ENCODE results near the gene ECM1. TPM values are rescaled to one million over a fixed set of nuclear protein-coding genes. Genes with fewer than 3 reads are reported as not detected.
A peak's percentile ranks its signal among the peaks of the same experiment; 100 is the strongest.

Gene ECM1
- total RNA-seq, 1 experiment from 2014 or later: 0.95 TPM

DNA sequence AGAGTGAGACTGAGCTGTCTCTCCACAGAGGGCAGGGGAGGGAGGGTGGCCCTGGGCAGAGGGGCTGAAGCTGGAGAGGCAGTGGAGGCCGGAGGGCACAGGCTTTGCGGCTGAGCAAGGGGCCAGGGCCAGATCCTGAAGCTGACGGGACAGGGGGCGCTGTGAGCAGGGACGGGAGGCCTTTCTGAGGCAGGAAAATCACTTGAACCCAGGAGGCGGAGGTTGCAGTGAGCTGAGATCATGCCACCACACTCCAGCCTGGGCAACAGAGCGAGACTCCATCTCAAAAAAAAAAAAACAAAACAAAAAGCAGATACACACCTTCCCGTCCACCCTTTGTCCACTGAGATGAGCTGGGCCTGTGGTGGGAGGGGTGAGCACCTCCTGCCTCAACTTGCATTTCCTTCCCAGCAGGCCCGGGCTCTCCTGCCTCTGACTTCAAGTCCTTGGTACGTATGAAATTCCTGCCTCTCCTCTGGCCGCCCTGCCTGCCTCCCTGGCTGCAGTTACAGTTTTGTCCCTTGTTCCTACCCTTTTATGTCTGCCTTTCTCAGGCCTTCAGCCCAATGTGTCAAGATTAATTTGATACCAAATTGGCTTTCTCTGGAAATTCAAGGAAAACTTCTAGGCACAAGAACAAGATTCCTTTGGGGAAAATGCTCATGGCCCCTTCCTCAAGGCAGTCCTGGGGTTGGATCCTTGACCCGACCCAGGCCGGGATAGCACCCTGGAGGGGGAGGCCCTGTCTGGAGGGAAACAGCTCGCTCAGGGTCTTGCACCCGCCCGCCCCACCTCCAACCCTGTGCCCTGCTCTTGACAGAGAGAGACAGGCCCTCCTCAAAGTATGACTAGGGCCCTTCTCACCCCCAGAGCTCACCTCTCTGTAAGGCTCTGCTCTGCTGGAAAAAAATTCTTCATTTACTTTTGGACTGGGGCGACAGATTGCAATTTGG lies 30.1 kb downstream of the ECM1 start:
- peaks cover 55% of the 10 kb centered on the region for H3K4me1 ChIP-seq
- Mint-ChIP-seq H3K27ac (ENCODE audit: unreplicated experiment) (peak overlapping the region; percentile 85), H3K9me3 (ENCODE audit: unreplicated experiment) (no peaks in the 10 kb centered on the region), H3K27me3 (ENCODE audit: insufficient read depth, unreplicated experiment) (no peaks in the 10 kb centered on the region), H3K4me1 (ENCODE audit: low read depth, unreplicated experiment) (peaks cover 47% of the 10 kb centered on the region), H3K4me3 (ENCODE audit: unreplicated experiment) (no peak overlapping the region), H3K36me3 (ENCODE audit: insufficient read depth, unreplicated experiment) (peaks cover 7% of the 10 kb centered on the region)
- no peaks in the 10 kb centered on the region for H3K9me3 ChIP-seq
- H3K4me3 ChIP-seq (ENCODE audit: low read depth, low read length): no peak overlapping the region
- no peaks in the 10 kb centered on the region for H3K36me3 ChIP-seq (ENCODE audit: control insufficient read depth, insufficient read depth, low read length)
- CTCF ChIA-PET: interaction anchor here (0.5 to 1.6 kb wide), 6 partner anchors 11 to 323 kb away, joined by 3 to 6 read pairs (median 3); partner anchors contain the start of gene ADAMTSL4
- no peaks in the 10 kb centered on the region for H3K27me3 ChIP-seq (replicated peaks; ENCODE audit: control insufficient read depth, insufficient read depth, low read length)
- intact Hi-C loops (cut with micrococcal nuclease; ENCODE audit: unreplicated experiment): no loop called here
- peak; percentile 52 to 74 for DNase-seq
- TF ChIP-seq, protein P1, sequence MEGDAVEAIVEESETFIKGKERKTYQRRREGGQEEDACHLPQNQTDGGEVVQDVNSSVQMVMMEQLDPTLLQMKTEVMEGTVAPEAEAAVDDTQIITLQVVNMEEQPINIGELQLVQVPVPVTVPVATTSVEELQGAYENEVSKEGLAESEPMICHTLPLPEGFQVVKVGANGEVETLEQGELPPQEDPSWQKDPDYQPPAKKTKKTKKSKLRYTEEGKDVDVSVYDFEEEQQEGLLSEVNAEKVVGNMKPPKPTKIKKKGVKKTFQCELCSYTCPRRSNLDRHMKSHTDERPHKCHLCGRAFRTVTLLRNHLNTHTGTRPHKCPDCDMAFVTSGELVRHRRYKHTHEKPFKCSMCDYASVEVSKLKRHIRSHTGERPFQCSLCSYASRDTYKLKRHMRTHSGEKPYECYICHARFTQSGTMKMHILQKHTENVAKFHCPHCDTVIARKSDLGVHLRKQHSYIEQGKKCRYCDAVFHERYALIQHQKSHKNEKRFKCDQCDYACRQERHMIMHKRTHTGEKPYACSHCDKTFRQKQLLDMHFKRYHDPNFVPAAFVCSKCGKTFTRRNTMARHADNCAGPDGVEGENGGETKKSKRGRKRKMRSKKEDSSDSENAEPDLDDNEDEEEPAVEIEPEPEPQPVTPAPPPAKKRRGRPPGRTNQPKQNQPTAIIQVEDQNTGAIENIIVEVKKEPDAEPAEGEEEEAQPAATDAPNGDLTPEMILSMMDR (IDR thresholded peaks at IDR 0.05; ENCODE audit: insufficient read depth in 1 of 2, low read depth in 1 of 2, low read length in 1 of 2, severe bottlenecking in 1 of 2, unreplicated experiment in 1 of 2): no peak
- no TSS peak for BruUV-seq (replicated peaks)
- POLR2A ChIA-PET: interaction anchor here (0.6 to 1.2 kb wide), 5 partner anchors 12 to 41 kb away, joined by 3 to 5 read pairs (median 4); partner anchors contain the start of genes FALEC and MCL1

DNA sequence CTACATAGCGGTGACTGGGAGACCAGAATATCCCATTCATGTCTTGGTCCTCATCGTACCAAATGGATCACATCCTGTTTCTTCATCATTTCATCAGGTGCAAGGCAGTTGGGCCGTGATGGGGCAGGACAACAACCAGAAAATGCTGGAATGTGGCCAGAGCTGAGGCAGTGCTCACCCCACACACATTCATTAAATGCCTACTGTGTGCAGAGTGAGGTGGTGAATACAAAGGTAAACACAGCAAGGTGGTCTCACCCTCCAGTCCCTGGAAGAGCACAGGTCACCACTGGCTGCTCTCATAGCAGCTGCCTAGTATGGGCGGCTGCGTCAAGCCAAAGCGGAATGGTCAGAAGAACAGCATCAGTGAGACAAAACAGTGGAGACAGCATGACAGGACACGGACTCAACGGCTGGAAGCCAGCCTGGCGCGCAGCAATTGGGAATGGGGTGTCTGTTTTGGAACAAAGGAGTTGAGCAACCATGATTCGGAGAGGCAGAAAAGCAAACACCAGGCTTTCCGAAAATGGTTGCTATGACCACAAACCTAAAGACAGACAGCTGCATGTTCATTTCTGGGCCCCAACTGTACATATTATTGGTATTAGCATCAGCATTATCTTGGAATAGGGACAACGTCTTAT lies 35.7 kb downstream of the ECM1 start:
- Histone ChIP-seq H3K4me1 (peaks cover 3% of the 10 kb centered on the region), H3K36me3 (ENCODE audit: control insufficient read depth, insufficient read depth, low read length) (no peaks in the 10 kb centered on the region), H3K9me3 (no peaks in the 10 kb centered on the region), H3K4me3 (ENCODE audit: low read depth, low read length) (no peak overlapping the region), H3K27me3 (replicated peaks; ENCODE audit: control insufficient read depth, insufficient read depth, low read length) (no peaks in the 10 kb centered on the region)
- BruUV-seq (replicated peaks): no TSS peak
- peaks cover 24% of the 10 kb centered on the region for H3K4me1 Mint-ChIP-seq (ENCODE audit: low read depth, unreplicated experiment)
- CTCF ChIA-PET: interaction anchor here (2.0 kb wide), 1 partner anchor 11 kb away, joined by 8 read pairs; no protein-coding TSS in a partner anchor
- H3K27ac Mint-ChIP-seq (ENCODE audit: unreplicated experiment): peak overlapping the region; percentile 74
- H3K36me3 Mint-ChIP-seq (ENCODE audit: insufficient read depth, unreplicated experiment): peaks cover 13% of the 10 kb centered on the region
- no peaks in the 10 kb centered on the region for H3K27me3 Mint-ChIP-seq (ENCODE audit: insufficient read depth, unreplicated experiment)
- TF ChIP-seq, protein P1 (IDR thresholded peaks at IDR 0.05; ENCODE audit: insufficient read depth in 1 of 2, low read depth in 1 of 2, low read length in 1 of 2, severe bottlenecking in 1 of 2, unreplicated experiment in 1 of 2): no peak
- POLR2A ChIA-PET: no interaction called here
- H3K4me3 Mint-ChIP-seq (ENCODE audit: unreplicated experiment): no peak overlapping the region
- intact Hi-C loops (cut with micrococcal nuclease; ENCODE audit: unreplicated experiment): no loop called here
- no peak for DNase-seq
- H3K9me3 Mint-ChIP-seq (ENCODE audit: unreplicated experiment): no peaks in the 10 kb centered on the region

DNA sequence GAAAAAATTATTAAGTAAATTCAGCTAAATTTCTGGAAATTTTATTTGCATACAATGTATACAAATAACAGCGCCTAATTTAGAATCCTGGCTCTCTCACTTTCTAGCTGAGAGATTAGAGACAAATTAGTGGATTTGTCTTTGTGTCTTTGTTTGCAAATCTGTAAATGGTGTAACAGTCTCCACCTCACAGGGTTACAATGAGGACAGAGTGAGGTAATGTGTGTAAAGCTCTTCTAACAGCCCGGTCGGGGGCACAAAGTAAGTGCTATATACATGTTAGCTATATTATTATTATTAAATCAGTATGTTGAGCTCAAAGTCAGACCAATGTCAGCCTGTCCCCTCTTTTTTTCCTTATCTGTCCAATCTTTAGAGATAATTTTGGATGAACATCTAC lies 36.3 kb downstream of the ECM1 start:
- POLR2A ChIA-PET: no interaction called here

More for the DNA sequence above, 36.3 kb downstream of the ECM1 start:
- BruUV-seq (replicated peaks): no TSS peak
- Histone ChIP-seq H3K4me3 (ENCODE audit: low read depth, low read length) (no peak overlapping the region), H3K9me3 (no peaks in the 10 kb centered on the region), H3K4me1 (no peaks in the 10 kb centered on the region; the same call in 1 of the 2 replicates), H3K27me3 (replicated peaks; ENCODE audit: control insufficient read depth, insufficient read depth, low read length) (no peaks in the 10 kb centered on the region), H3K36me3 (ENCODE audit: control insufficient read depth, insufficient read depth, low read length) (no peaks in the 10 kb centered on the region)
- H3K36me3 Mint-ChIP-seq (ENCODE audit: insufficient read depth, unreplicated experiment): peaks cover 13% of the 10 kb centered on the region
- TF ChIP-seq, protein P1 (IDR thresholded peaks at IDR 0.05; ENCODE audit: insufficient read depth in 1 of 2, low read depth in 1 of 2, low read length in 1 of 2, severe bottlenecking in 1 of 2, unreplicated experiment in 1 of 2): no peak
- H3K9me3 Mint-ChIP-seq (ENCODE audit: unreplicated experiment): no peaks in the 10 kb centered on the region
- H3K27ac Mint-ChIP-seq (ENCODE audit: unreplicated experiment): no peak overlapping the region
- H3K27me3 Mint-ChIP-seq (ENCODE audit: insufficient read depth, unreplicated experiment): no peaks in the 10 kb centered on the region
- intact Hi-C loops (cut with micrococcal nuclease; ENCODE audit: unreplicated experiment): no loop called here
- peaks cover 18% of the 10 kb centered on the region for H3K4me1 Mint-ChIP-seq (ENCODE audit: low read depth, unreplicated experiment)
- DNase-seq: no peak
- H3K4me3 Mint-ChIP-seq (ENCODE audit: unreplicated experiment): no peak overlapping the region
- CTCF ChIA-PET: interaction anchor here (2.0 kb wide), 1 partner anchor 12 kb away, joined by 8 read pairs; no protein-coding TSS in a partner anchor

Measured in Caco-2 (cell line).